H9 (cell line): ENCODE measurements around the gene FGD6. TPM values are rescaled to one million over a fixed set of nuclear protein-coding genes. Genes with fewer than 3 reads are reported as not detected.

ENCODE experiments used
- DNase-seq: peaks from one replicate; pipeline ENCODE4 v3.0.0-alpha.2; 2017
- H2AFZ ChIP-seq: one replicate; pipeline ENCODE4 v1.6.1; 2013; ENCODE audit warnings: mild to moderate bottlenecking, low read length, control low read depth, moderate library complexity
- H2AK5ac ChIP-seq: 2 replicates; pipeline ENCODE4 v1.6.1; 2013; ENCODE audit warnings: low read length, control low read depth, mixed read lengths; ENCODE audit not compliant: insufficient read length
- H2BK120ac ChIP-seq: one replicate; pipeline ENCODE4 v1.6.1; 2013; ENCODE audit warnings: low read depth, mild to moderate bottlenecking, low read length, control low read depth, inconsistent platforms; ENCODE audit not compliant: poor library complexity, severe bottlenecking
- H2BK12ac ChIP-seq: 2 replicates; pipeline ENCODE4 v1.6.1; 2013; ENCODE audit warnings: low read length, control low read depth, mixed read lengths, low read depth; ENCODE audit not compliant: insufficient read length
- H2BK15ac ChIP-seq: 2 replicates; pipeline ENCODE4 v1.6.1; 2013; ENCODE audit warnings: low read depth, low read length, control low read depth
- H2BK20ac ChIP-seq: one replicate; pipeline ENCODE4 v1.6.1; 2013; ENCODE audit warnings: low read depth, mild to moderate bottlenecking, low read length, control low read depth, inconsistent platforms; ENCODE audit not compliant: poor library complexity, severe bottlenecking
- H2BK5ac ChIP-seq: 2 replicates; pipeline ENCODE4 v1.6.1; 2013; ENCODE audit warnings: low read length, control low read depth, mixed read lengths; ENCODE audit not compliant: insufficient read length
- H3K14ac ChIP-seq: 2 replicates; pipeline ENCODE4 v1.6.1; 2013; ENCODE audit warnings: low read length, control low read depth; ENCODE audit not compliant: insufficient read depth
- H3K18ac ChIP-seq: 2 replicates; pipeline ENCODE4 v1.6.1; 2013; ENCODE audit warnings: low read depth, mild to moderate bottlenecking, mixed read lengths, low read length, control low read depth; ENCODE audit not compliant: insufficient read length
- H3K23ac ChIP-seq: 2 replicates; pipeline ENCODE4 v1.6.1; 2013; ENCODE audit warnings: low read length, control low read depth, mixed read lengths, low read depth; ENCODE audit not compliant: insufficient read length
- H3K23me2 ChIP-seq: 2 replicates; pipeline ENCODE4 v1.6.1; 2013; ENCODE audit warnings: low read depth, mild to moderate bottlenecking, mixed read lengths, low read length, control low read depth; ENCODE audit not compliant: insufficient read length, poor library complexity, severe bottlenecking
- H3K27ac ChIP-seq: 2 replicates; pipeline ENCODE4 v1.5.1; 2013; ENCODE audit warnings: low read length, control low read depth, mixed read lengths, low read depth; ENCODE audit not compliant: insufficient read length
- H3K27me3 ChIP-seq: 2 replicates; pipeline ENCODE4 v1.6.1; 2013; ENCODE audit warnings: low read length, control low read depth, inconsistent platforms; ENCODE audit not compliant: insufficient read depth
- H3K4ac ChIP-seq: 2 replicates; pipeline ENCODE4 v1.6.1; 2013; ENCODE audit warnings: low read depth, mild to moderate bottlenecking, control low read depth, inconsistent platforms, low read length, moderate library complexity
- H3K4me1 ChIP-seq: 2 replicates; pipeline ENCODE4 v1.6.1; 2013; ENCODE audit warnings: low read length, control low read depth, inconsistent platforms; ENCODE audit not compliant: insufficient read depth
- H3K4me2 ChIP-seq: 2 replicates; pipeline ENCODE4 v1.6.1; 2013; ENCODE audit warnings: low read length, control low read depth, mixed read lengths; ENCODE audit not compliant: insufficient read length, insufficient read depth
- H3K56ac ChIP-seq: 2 replicates; pipeline ENCODE4 v1.6.1; 2013; ENCODE audit warnings: low read depth, mild to moderate bottlenecking, mixed read lengths, low read length, control low read depth; ENCODE audit not compliant: insufficient read length
- H3K79me1 ChIP-seq: 2 replicates; pipeline ENCODE4 v1.6.1; 2013; ENCODE audit warnings: low read depth, mild to moderate bottlenecking, moderate library complexity, low read length, control low read depth, inconsistent platforms; ENCODE audit not compliant: insufficient read depth, poor library complexity, severe bottlenecking
- H3K79me2 ChIP-seq: 2 replicates; pipeline ENCODE4 v1.6.1; 2013; ENCODE audit warnings: low read length, control low read depth, inconsistent platforms; ENCODE audit not compliant: insufficient read depth
- H3K9ac ChIP-seq: 2 replicates; pipeline ENCODE4 v1.6.1; 2013; ENCODE audit warnings: low read length, control low read depth, mixed read lengths; ENCODE audit not compliant: insufficient read length; ENCODE audit errors: extremely low read depth
- H3K9me3 ChIP-seq: one replicate; pipeline ENCODE4 v1.6.1; 2013; ENCODE audit warnings: low read depth, low read length, inconsistent platforms; ENCODE audit not compliant: control insufficient read depth
- H3T11ph ChIP-seq: one replicate; pipeline ENCODE4 v1.6.1; 2013; ENCODE audit warnings: mild to moderate bottlenecking, low read length, control low read depth, inconsistent platforms
- H4K20me1 ChIP-seq: one replicate; pipeline ENCODE4 v1.6.1; 2013; ENCODE audit not compliant: control insufficient read depth, insufficient read length, insufficient read depth
- H4K5ac ChIP-seq: 2 replicates; pipeline ENCODE4 v1.6.1; 2013; ENCODE audit warnings: low read depth, mild to moderate bottlenecking, mixed read lengths, low read length, control low read depth; ENCODE audit not compliant: insufficient read length
- H4K8ac ChIP-seq: replicated peaks from 2 replicates; pipeline ENCODE4 v1.6.1; 2013; ENCODE audit warnings: low read length, control low read depth, mixed read lengths, low read depth; ENCODE audit not compliant: insufficient read length
- H4K91ac ChIP-seq: 2 replicates; pipeline ENCODE4 v1.6.1; 2013; ENCODE audit warnings: low read depth, mild to moderate bottlenecking, moderate library complexity, mixed read lengths, low read length, control low read depth; ENCODE audit not compliant: insufficient read length
- H3K27ac Mint-ChIP-seq, 3 experiments: 2 replicates in 2 of 3; 3 replicates in 1 of 3; pipeline ENCODE4 v1.8.0; 2020 to 2021; ENCODE audit warnings: mixed read lengths in 3 of 3, mild to moderate bottlenecking in 1 of 3, moderate library complexity in 1 of 3
- H3K27me3 Mint-ChIP-seq: 2 replicates; pipeline ENCODE4 v1.8.0; 2021; ENCODE audit warnings: low read depth, mild to moderate bottlenecking, moderate library complexity, mixed read lengths
- H3K36me3 Mint-ChIP-seq, 3 experiments: 2 replicates in 2 of 3; 3 replicates in 1 of 3; pipeline ENCODE4 v1.8.0; 2020 to 2021; ENCODE audit warnings: low read depth in 3 of 3, mixed read lengths in 3 of 3; ENCODE audit not compliant: insufficient read depth in 1 of 3
- H3K4me1 Mint-ChIP-seq, 2 experiments: 2 replicates each; pipeline ENCODE4 v1.8.0; 2020; ENCODE audit warnings: mixed read lengths in 2 of 2
- H3K4me3 Mint-ChIP-seq, 2 experiments: 2 replicates in 1 of 2; 3 replicates in 1 of 2; pipeline ENCODE4 v1.8.0; 2020 to 2021; ENCODE audit warnings: mild to moderate bottlenecking in 2 of 2, mixed read lengths in 2 of 2, moderate library complexity in 1 of 2
- H3K9me3 Mint-ChIP-seq, 2 experiments: 2 replicates in 1 of 2; 3 replicates in 1 of 2; pipeline ENCODE4 v1.8.0; 2020; ENCODE audit warnings: mild to moderate bottlenecking in 2 of 2, mixed read lengths in 2 of 2, moderate library complexity in 1 of 2
- CTCF ChIP-seq: fragments of 200-600 bp; sonication (generic); conservative IDR thresholded peaks from 3 replicates; pipeline ENCODE4 v1.8.0; 2021; ENCODE audit warnings: antibody characterized with exemption, mild to moderate bottlenecking
- WGBS: extraction: QIAGEN DNeasy Blood & Tissue Kit; methylation state at CpG from one replicate; pipeline ENCODE4 v1.1.7; 2013; ENCODE audit warnings: missing lambda C conversion rate, low lambda C conversion rate, mixed read lengths; ENCODE audit not compliant: insufficient read length; ENCODE audit errors: extremely low coverage; 5-methylcytosine and 5-hydroxymethylcytosine counted together
- total RNA-seq: library from RNA; stranded (reverse); gene quantifications from 2 replicates; pipeline ENCODE4 v1.2.1, GENCODE V29; 2021

FGD6 gene
- total RNA-seq, 1 experiment from 2014 or later: 39.5 TPM

- no peak overlapping the region for H2AFZ ChIP-seq
- Mint-ChIP-seq H3K4me3 (no peak overlapping the region), H3K27ac (no peak overlapping the region), H3K9me3 (peaks cover 0 to 5% of the 10 kb centered on the region in 2 experiments; a peak in 2 of 5 replicates), H3K36me3 (peaks cover 22 to 44% (median 38%) of the 10 kb centered on the region in 3 experiments), H3K27me3 (no peaks in the 10 kb centered on the region), H3K4me1 (peaks cover 33 to 38% of the 10 kb centered on the region in 2 experiments)
- H3K79me1 ChIP-seq: no peaks in the 10 kb centered on the region
- H2BK120ac ChIP-seq: no peak overlapping the region
- H4K8ac ChIP-seq: no peak overlapping the region
- no peak overlapping the region for H2BK20ac ChIP-seq
- TF ChIP-seq CTCF: no peak
- no peak overlapping the region for H3K4ac ChIP-seq
- no peak overlapping the region for H2AK5ac ChIP-seq
- H3K27me3 ChIP-seq: no peaks in the 10 kb centered on the region
- no peak overlapping the region for H2BK5ac ChIP-seq
- no peak overlapping the region for H3K14ac ChIP-seq
- no peak overlapping the region for H3K23ac ChIP-seq
- H2BK15ac ChIP-seq: no peak overlapping the region
- H3K18ac ChIP-seq: no peak overlapping the region
- no peak overlapping the region for H4K5ac ChIP-seq
- no peak overlapping the region for H4K91ac ChIP-seq
- no peaks in the 10 kb centered on the region for H3K79me2 ChIP-seq
- H3K23me2 ChIP-seq: no peaks in the 10 kb centered on the region
- no peak overlapping the region for H3K4me2 ChIP-seq
- DNase-seq: no peak
- no peaks in the 10 kb centered on the region for H3K4me1 ChIP-seq
- H2BK12ac ChIP-seq: no peak overlapping the region
- WGBS: no CpG with 5 or more reads among the region's 2 CpGs
- H3K9me3 ChIP-seq: no peaks in the 10 kb centered on the region
- no peaks in the 10 kb centered on the region for H4K20me1 ChIP-seq
- no peak overlapping the region for H3K9ac ChIP-seq
- no peak overlapping the region for H3K27ac ChIP-seq
- no peak overlapping the region for H3K56ac ChIP-seq
- H3T11ph ChIP-seq: no peak overlapping the region
Observed at GRCh38 chr12:95151821-95152220, 65.4 kb downstream of the FGD6 start.
